HepG2 (cell line): Measurements from ENCODE around the gene ZNF541. TPM values are rescaled to one million over a fixed set of nuclear protein-coding genes. Genes with fewer than 3 reads are reported as not detected.
A peak's percentile ranks its signal among the peaks of the same experiment; 100 is the strongest.

Source experiments
- AHR ChIP-seq: IDR thresholded peaks from 2 replicates; pipeline ENCODE4 v1.6.1; 2018; ENCODE audit warnings: missing genetic modification reagents, missing compliant biosample characterization
- EP300 ChIP-seq, 3 experiments: sonication (generic) in 1 of 3; formaldehyde crosslinking in 1 of 3; IDR thresholded peaks; 2 replicates each; pipeline versions ENCODE4 v1.5.1 to v1.6.1; 2011 to 2020; ENCODE audit warnings: low read depth in 2 of 3, low read length in 2 of 3, borderline replicate concordance in 1 of 3, improper control_type of control experiment in 1 of 3, mild to moderate bottlenecking in 1 of 3, missing genetic modification reagents in 1 of 3, moderate library complexity in 1 of 3
- ETV6 ChIP-seq: sonication (generic); formaldehyde crosslinking; conservative IDR thresholded peaks from 2 replicates; pipeline ENCODE4 v1.4.0; 2020; ENCODE audit warnings: missing genetic modification reagents
- GZF1 ChIP-seq: sonication (generic); formaldehyde crosslinking; IDR thresholded peaks from 2 replicates; pipeline ENCODE4 v1.5.1; 2020; ENCODE audit warnings: mild to moderate bottlenecking, missing genetic modification reagents
- MTF2 ChIP-seq: sonication (generic); formaldehyde crosslinking; IDR thresholded peaks from 2 replicates; pipeline ENCODE4 v1.5.0; 2020; ENCODE audit warnings: missing genetic modification reagents, borderline replicate concordance
- SRF ChIP-seq: IDR thresholded peaks from 2 replicates; pipeline ENCODE4 v1.6.1; 2011; ENCODE audit warnings: mild to moderate bottlenecking, low read depth, low read length, moderate library complexity
- ZNF180 ChIP-seq: sonication (generic); formaldehyde crosslinking; IDR thresholded peaks from 2 replicates; pipeline ENCODE4 v1.4.0; 2020; ENCODE audit warnings: low read depth, missing genetic modification reagents, borderline replicate concordance
- ZNF225 ChIP-seq: sonication (generic); formaldehyde crosslinking; IDR thresholded peaks from 2 replicates; pipeline ENCODE4 v1.4.0; 2020; ENCODE audit warnings: mild to moderate bottlenecking, missing genetic modification reagents
- ZNF232 ChIP-seq: sonication (generic); formaldehyde crosslinking; IDR thresholded peaks from 2 replicates; pipeline ENCODE4 v1.4.0; 2020; ENCODE audit warnings: missing genetic modification reagents, borderline replicate concordance
- ZNF274 ChIP-seq: sonication (generic); formaldehyde crosslinking; IDR thresholded peaks from 2 replicates; pipeline ENCODE4 v1.5.1; 2020; ENCODE audit warnings: mild to moderate bottlenecking, missing genetic modification reagents
- ZNF44 ChIP-seq: sonication (generic); formaldehyde crosslinking; IDR thresholded peaks from 2 replicates; pipeline ENCODE4 v1.5.1; 2020; ENCODE audit warnings: mild to moderate bottlenecking, missing genetic modification reagents
- ZNF780A ChIP-seq: sonication (generic); formaldehyde crosslinking; IDR thresholded peaks from 2 replicates; pipeline ENCODE4 v1.8.0; 2022; ENCODE audit warnings: mild to moderate bottlenecking, missing genetic modification reagents, moderate library complexity
- ZNF891 ChIP-seq: sonication (generic); formaldehyde crosslinking; IDR thresholded peaks from 2 replicates; pipeline ENCODE4 v1.5.0; 2020; ENCODE audit warnings: mild to moderate bottlenecking, missing genetic modification reagents
- polyA plus RNA-seq, 8 experiments: library from polyadenylated mRNA; depleted of rRNA in 3 of 8; stranded (reverse) in 7 of 8; unstranded in 1 of 8; fragments of >200 nt; fragmentation: Illumina TruSeq in 4 of 8; extraction: Trizol in 4 of 8; gene quantifications; 2 replicates each; pipeline versions ENCODE4 v1.2.1 to v1.2.3, GENCODE V29; 2011 to 2016; ENCODE audit warnings: low read depth in 4 of 8, missing spikeins in 1 of 8, mixed read lengths in 1 of 8; ENCODE audit not compliant: insufficient read depth in 1 of 8
- total RNA-seq, 5 experiments: library from RNA; depleted of rRNA; stranded (reverse); fragments of >200 nt; fragmentation: Illumina TruSeq; extraction: Trizol; gene quantifications; 2 replicates each; pipeline ENCODE4 v1.2.3, GENCODE V29; 2016; ENCODE audit warnings: low read depth in 1 of 5
- TF ChIP-seq, protein P1 (sequence below): sonication (generic); formaldehyde crosslinking; IDR thresholded peaks from 2 replicates; pipeline ENCODE4 v1.4.0; 2020; ENCODE audit warnings: missing genetic modification reagents, borderline replicate concordance
- TF ChIP-seq, protein P2 (sequence below): sonication (generic); formaldehyde crosslinking; IDR thresholded peaks from 2 replicates; pipeline ENCODE4 v1.4.0; 2020; ENCODE audit warnings: low read depth, missing genetic modification reagents
- TF ChIP-seq, protein P3 (sequence below): fragments of 450-650 bp; IDR thresholded peaks from 2 replicates; pipeline ENCODE4 v1.6.1; 2016

The ZNF541 gene
- total and polyA plus RNA-seq, 2 of the 13 experiments (the other 11 are each of a cell fraction or from before 2014, with no cell fraction given): 0.03 to 0.04 TPM

DNA sequence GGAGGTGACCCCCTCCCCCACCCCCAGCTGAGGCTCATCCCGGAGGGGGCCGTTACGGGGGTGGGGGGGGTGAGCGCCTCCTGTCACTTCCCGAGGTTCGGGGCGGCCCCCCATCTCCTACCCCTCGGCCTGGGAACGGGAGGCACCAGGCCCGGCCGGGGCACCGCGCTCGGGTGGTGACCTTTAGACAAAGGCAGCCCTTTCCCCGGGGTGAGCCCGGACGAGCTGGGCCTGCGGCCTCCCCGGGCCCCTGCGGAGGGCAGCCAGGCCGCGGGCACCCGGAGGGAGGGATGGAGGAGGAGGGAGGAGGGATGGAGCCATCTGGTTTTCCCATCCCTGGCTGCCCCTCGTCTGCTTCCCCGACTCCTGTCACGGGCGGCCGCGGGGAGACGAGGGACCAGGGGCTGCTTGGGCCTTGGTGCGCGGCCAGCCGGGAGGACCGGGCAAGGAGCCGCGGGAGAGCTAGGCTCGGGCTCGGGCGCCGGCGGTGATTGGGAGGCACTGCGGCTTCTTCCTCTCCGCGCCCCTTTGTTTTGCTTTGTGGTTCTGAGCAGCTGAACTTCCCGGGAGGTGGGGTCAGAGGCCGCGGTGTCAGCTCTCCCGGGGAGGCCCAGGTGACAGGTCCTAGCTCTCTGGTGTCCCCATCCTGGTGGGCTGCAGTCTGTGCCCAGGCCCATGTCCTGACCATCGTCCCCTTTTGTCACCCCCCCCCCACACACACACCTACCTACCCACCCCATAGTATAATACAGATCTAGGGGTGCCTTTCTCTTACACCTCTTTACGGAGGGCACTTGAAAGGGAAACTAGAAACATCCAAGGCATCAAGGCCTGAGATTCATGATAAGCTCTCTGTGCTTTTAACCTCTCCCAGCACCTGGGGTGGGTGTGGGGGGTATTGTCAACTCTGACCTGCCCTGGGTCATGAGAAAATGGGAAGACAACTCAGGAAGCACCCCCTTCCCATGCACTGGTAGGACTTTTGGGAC is 37.3 kb upstream of the ZNF541 start (continued):
- TF ChIP-seq ZNF891 (CRISPR knock-in tag) (no peak; the same call in 1 of the 2 replicates), ZNF780A (CRISPR knock-in tag) (no peak), MTF2 (CRISPR knock-in tag) (no peak), AHR (CRISPR knock-in tag) (no peak), ZNF180 (CRISPR knock-in tag) (no peak), ZNF225 (no peak), SRF (no peak), ETV6 (CRISPR knock-in tag) (no peak), ZNF274 (CRISPR knock-in tag) (no peak), GZF1 (CRISPR knock-in tag) (0 out of 2 replicates have a peak, but pooled peaks have one; percentile 71), ZNF232 (peak; percentile 47; the same call in 1 of the 2 replicates), EP300 (IDR thresholded peaks at IDR 0.05; ENCODE audit: low read depth in 2 of 2, low read length in 2 of 2) (no peak), EP300 (CRISPR knock-in tag; IDR thresholded peaks at IDR 0.05; ENCODE audit: borderline replicate concordance) (no peak), ZNF44 (CRISPR knock-in tag) (no peak)
- TF ChIP-seq, protein P1, sequence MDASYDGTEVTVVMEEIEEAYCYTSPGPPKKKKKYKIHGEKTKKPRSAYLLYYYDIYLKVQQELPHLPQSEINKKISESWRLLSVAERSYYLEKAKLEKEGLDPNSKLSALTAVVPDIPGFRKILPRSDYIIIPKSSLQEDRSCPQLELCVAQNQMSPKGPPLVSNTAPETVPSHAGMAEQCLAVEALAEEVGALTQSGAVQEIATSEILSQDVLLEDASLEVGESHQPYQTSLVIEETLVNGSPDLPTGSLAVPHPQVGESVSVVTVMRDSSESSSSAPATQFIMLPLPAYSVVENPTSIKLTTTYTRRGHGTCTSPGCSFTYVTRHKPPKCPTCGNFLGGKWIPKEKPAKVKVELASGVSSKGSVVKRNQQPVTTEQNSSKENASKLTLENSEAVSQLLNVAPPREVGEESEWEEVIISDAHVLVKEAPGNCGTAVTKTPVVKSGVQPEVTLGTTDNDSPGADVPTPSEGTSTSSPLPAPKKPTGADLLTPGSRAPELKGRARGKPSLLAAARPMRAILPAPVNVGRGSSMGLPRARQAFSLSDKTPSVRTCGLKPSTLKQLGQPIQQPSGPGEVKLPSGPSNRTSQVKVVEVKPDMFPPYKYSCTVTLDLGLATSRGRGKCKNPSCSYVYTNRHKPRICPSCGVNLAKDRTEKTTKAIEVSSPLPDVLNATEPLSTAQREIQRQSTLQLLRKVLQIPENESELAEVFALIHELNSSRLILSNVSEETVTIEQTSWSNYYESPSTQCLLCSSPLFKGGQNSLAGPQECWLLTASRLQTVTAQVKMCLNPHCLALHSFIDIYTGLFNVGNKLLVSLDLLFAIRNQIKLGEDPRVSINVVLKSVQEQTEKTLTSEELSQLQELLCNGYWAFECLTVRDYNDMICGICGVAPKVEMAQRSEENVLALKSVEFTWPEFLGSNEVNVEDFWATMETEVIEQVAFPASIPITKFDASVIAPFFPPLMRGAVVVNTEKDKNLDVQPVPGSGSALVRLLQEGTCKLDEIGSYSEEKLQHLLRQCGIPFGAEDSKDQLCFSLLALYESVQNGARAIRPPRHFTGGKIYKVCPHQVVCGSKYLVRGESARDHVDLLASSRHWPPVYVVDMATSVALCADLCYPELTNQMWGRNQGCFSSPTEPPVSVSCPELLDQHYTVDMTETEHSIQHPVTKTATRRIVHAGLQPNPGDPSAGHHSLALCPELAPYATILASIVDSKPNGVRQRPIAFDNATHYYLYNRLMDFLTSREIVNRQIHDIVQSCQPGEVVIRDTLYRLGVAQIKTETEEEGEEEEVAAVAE (CRISPR knock-in tag): no peak
- TF ChIP-seq, protein P2, sequence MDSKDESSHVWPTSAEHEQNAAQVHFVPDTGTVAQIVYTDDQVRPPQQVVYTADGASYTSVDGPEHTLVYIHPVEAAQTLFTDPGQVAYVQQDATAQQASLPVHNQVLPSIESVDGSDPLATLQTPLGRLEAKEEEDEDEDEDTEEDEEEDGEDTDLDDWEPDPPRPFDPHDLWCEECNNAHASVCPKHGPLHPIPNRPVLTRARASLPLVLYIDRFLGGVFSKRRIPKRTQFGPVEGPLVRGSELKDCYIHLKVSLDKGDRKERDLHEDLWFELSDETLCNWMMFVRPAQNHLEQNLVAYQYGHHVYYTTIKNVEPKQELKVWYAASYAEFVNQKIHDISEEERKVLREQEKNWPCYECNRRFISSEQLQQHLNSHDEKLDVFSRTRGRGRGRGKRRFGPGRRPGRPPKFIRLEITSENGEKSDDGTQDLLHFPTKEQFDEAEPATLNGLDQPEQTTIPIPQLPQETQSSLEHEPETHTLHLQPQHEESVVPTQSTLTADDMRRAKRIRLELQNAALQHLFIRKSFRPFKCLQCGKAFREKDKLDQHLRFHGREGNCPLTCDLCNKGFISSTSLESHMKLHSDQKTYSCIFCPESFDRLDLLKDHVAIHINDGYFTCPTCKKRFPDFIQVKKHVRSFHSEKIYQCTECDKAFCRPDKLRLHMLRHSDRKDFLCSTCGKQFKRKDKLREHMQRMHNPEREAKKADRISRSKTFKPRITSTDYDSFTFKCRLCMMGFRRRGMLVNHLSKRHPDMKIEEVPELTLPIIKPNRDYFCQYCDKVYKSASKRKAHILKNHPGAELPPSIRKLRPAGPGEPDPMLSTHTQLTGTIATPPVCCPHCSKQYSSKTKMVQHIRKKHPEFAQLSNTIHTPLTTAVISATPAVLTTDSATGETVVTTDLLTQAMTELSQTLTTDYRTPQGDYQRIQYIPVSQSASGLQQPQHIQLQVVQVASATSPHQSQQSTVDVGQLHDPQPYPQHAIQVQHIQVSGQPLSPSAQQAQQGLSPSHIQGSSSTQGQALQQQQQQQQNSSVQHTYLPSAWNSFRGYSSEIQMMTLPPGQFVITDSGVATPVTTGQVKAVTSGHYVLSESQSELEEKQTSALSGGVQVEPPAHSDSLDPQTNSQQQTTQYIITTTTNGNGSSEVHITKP: no peak
- TF ChIP-seq, protein P3, sequence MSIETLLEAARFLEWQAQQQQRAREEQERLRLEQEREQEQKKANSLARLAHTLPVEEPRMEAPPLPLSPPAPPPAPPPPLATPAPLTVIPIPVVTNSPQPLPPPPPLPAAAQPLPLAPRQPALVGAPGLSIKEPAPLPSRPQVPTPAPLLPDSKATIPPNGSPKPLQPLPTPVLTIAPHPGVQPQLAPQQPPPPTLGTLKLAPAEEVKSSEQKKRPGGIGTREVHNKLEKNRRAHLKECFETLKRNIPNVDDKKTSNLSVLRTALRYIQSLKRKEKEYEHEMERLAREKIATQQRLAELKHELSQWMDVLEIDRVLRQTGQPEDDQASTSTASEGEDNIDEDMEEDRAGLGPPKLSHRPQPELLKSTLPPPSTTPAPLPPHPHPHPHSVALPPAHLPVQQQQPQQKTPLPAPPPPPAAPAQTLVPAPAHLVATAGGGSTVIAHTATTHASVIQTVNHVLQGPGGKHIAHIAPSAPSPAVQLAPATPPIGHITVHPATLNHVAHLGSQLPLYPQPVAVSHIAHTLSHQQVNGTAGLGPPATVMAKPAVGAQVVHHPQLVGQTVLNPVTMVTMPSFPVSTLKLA: no peak
